Ovary (tissue), 3 donors: ENCODE results near the gene SORL1.

ENCODE experiments used
- POLR2A ChIP-seq: fragments of 450-650 bp; IDR thresholded peaks from one replicate; pipeline ENCODE4 v1.6.1; 2017; ENCODE audit warnings: antibody characterized with exemption, mild to moderate bottlenecking, moderate library complexity
- TF ChIP-seq, protein P1 (sequence below), 3 donors: fragments of 450-650 bp in 2 of 3; fragments of 200-600 bp in 1 of 3; IDR thresholded peaks; one replicate each; pipeline versions ENCODE4 v1.5.1 to v1.8.0; 2016 to 2022; ENCODE audit warnings: antibody characterized with exemption in 3 of 3, mild to moderate bottlenecking in 1 of 3
- donor health status: DM: no; HTN: no; CAD: no.

DNA sequence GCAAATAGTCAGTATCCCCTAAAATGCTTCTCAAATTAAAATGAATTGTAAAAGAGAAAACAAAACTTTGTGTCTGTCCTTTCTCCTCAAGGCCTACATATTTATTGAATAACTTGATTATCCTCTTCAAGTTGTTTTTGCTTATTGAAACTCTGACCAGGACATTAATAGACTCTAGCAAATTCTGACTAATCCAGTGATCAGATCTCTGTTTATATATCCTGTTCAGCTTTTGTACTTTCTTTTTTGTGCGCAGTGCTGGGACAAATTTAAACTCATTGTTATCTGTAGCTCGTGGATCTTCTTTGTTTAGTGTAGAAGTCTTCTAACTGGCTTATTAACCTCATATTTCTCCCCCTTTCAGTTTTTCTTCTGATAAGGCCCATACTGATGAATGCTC, 140.6 kb downstream of the SORL1 start:
- no peak for TF ChIP-seq POLR2A
- TF ChIP-seq, protein P1, sequence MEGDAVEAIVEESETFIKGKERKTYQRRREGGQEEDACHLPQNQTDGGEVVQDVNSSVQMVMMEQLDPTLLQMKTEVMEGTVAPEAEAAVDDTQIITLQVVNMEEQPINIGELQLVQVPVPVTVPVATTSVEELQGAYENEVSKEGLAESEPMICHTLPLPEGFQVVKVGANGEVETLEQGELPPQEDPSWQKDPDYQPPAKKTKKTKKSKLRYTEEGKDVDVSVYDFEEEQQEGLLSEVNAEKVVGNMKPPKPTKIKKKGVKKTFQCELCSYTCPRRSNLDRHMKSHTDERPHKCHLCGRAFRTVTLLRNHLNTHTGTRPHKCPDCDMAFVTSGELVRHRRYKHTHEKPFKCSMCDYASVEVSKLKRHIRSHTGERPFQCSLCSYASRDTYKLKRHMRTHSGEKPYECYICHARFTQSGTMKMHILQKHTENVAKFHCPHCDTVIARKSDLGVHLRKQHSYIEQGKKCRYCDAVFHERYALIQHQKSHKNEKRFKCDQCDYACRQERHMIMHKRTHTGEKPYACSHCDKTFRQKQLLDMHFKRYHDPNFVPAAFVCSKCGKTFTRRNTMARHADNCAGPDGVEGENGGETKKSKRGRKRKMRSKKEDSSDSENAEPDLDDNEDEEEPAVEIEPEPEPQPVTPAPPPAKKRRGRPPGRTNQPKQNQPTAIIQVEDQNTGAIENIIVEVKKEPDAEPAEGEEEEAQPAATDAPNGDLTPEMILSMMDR (IDR thresholded peaks at IDR 0.05), result no peak
